Inflammatory macrophage treated with lipopolysaccharide for 4 hours (primary cell): ENCODE measurements around the gene LEF1.
"Not testable (repeated sequence)": the region's sequence is repeated elsewhere in the genome, so short reads cannot be mapped to it uniquely, and the experiment has no call there.

ENCODE experiments used
- DNase-seq: peaks from one replicate; pipeline ENCODE4 v3.0.0-alpha.2; 2020

LEF1 gene

GRCh38 chr4:108029016-108029720 lies 139.6 kb downstream of the LEF1 start:
- no peak for DNase-seq

GRCh38 chr4:108024878-108025165 lies 143.9 kb downstream of the LEF1 start:
- no peak for DNase-seq

- no peak for DNase-seq
Observed at GRCh38 chr4:108024085-108024877, 144.5 kb downstream of the LEF1 start.

DNA sequence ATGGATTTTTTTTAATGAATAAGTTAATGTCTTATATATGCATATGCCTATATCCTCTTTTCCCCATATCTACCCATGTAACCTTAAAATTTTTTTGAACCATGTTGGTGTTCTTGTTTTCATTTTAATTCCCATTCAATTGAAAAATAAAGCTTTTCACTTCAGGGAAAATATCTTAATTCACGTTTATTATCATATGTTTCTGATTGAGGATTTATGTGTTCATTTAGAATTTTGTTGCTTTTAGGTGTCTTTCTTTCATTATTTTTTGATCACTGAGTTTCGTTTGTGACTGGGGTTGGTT lies 149.9 kb downstream of the LEF1 start:
- no peak for DNase-seq

DNA sequence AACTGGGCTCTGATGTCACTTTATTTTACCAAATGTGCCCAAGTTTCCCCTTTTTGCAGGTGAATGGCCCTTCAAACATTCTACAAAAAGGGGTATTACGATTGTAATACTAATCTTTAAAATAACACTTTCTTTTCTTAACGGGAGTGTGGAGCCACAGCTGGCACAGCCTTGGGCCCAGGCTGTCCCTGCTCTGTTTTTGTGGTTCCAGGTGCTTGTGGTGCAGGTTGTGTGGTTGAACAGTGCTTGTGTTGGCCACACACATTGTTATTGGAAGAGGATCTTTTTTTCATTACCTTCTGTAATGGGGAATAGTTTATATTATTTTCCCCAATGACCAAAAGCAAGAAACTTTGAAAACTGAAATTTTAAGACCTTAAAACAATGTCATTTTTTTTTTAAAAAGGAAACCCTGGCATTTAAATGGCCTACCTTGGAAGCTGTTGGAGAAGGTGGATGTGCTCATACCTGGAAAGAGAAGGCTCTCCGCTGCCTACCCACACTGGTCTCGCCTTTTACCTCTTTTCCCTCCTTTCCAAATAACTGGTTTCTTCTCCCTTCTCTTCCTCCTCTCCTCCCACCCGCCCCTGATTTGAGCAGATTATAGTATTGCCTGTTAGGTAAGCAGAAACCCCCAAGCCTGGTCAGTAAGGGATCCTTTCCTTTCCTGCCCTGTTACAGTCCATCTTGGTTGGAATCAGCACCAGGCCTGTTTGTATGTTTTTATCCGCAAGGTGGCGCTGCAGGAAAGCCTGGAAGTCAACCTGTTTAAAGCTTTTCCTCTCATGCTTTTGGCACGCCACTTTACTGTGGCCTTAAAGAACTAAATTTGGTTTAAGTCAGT lies 150.5 kb downstream of the LEF1 start:
- peak; percentile 69 for DNase-seq

GRCh38 chr4:108013955-108014354 lies 154.8 kb downstream of the LEF1 start:
- DNase-seq, result no peak

GRCh38 chr4:108013327-108013726 lies 155.4 kb downstream of the LEF1 start:
- no peak for DNase-seq

- DNase-seq, result not testable (repeated sequence)
Observed at GRCh38 chr4:108012382-108012781, 156.3 kb downstream of the LEF1 start.

GRCh38 chr4:108010167-108010566 lies 158.6 kb downstream of the LEF1 start:
- peak; percentile 29 for DNase-seq

- DNase-seq, result peak; percentile 59
Observed at GRCh38 chr4:108008721-108009120, 160.0 kb downstream of the LEF1 start.

- no peak for DNase-seq
Observed at GRCh38 chr4:108007984-108008383, 160.7 kb downstream of the LEF1 start.

DNA sequence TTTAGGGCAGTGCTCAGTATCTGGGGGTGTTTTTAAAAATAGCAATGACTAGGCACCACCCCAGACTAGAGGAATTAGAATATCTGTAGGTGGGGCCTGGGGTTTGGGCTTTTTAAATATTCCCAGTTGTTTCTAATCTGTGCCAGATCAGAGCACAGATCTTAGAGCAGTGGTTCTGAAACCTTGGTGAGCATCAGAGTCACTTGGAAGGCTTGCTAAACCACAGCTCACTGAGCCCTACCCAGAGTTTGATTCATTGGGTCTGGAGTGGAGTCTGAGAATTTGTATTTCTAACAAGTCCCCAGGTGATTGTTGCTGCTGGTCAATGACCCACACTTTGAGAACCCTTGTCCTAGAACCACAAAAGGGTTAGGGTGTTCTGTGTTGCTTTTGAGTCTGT lies 162.4 kb downstream of the LEF1 start:
- no peak for DNase-seq

GRCh38 chr4:108005807-108006206 lies 162.9 kb downstream of the LEF1 start:
- no peak for DNase-seq

GRCh38 chr4:108004646-108005045 lies 164.1 kb downstream of the LEF1 start:
- no peak for DNase-seq

DNA sequence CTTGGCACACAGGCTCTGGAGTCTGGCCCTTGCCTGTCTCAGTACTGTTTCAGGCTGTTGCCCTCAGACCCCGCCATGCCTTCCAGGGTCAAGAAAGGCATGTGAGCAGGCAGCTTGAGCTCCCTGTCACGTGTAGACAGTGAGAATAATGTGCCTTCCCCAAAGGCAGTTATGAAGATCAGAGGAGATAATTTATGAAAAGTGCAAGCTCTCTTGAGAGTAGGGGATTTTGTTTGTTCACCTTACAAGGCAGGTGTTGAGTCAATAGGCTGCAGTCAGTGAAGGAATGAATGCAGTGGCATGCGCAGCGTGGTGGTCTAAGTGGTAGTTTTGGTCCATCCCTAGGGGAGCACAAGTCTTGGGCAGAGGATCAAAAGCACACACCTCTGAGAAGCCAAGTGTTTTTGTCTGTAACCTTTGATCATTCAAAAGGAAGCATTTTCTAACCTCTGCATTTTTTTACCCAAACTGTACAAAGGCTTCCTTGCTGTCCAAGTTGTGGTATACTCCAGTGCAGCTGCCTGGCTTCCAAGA lies 164.7 kb downstream of the LEF1 start:
- DNase-seq, result no peak

GRCh38 chr4:108001540-108002135 lies 167.1 kb downstream of the LEF1 start:
- no peak for DNase-seq

- no peak for DNase-seq
Observed at GRCh38 chr4:107999932-108000539, 168.7 kb downstream of the LEF1 start.

- DNase-seq, result no peak
Observed at GRCh38 chr4:107997794-107998193, 170.9 kb downstream of the LEF1 start.
